ENCODE results near the gene CFAP46. TPM values are rescaled to one million over a fixed set of nuclear protein-coding genes. Genes with fewer than 3 reads are reported as not detected.
"Not testable (repeated sequence)": the region's sequence is repeated elsewhere in the genome, so short reads cannot be mapped to it uniquely, and the experiment has no call there.

The CFAP46 gene
- total RNA-seq, 1 donor from 2014 or later = 1.1 TPM

GRCh38 chr10:132832186-132832969 lies 110.0 kb downstream of the CFAP46 start:
- intact Hi-C loops (cut with DNase I) = loop anchor here (10.0 kb wide), 1 partner anchor 292 kb away; no protein-coding TSS in a partner anchor
- no peak for DNase-seq (ENCODE audit: low spot score)
- no peak for ATAC-seq

- DNase-seq (ENCODE audit: low spot score) (no peak), ATAC-seq (no peak)
- intact Hi-C loops (cut with DNase I) = no loop called here
Observed at GRCh38 chr10:132829403-132829802, 113.0 kb downstream of the CFAP46 start.

- ATAC-seq = no peak
- peak; percentile 46 for DNase-seq (ENCODE audit: low spot score)
- intact Hi-C loops (cut with DNase I) = no loop called here
Observed at GRCh38 chr10:132828681-132829080, 113.7 kb downstream of the CFAP46 start.

GRCh38 chr10:132827861-132828539 lies 114.4 kb downstream of the CFAP46 start:
- ATAC-seq (no peak), DNase-seq (ENCODE audit: low spot score) (no peak)
- intact Hi-C loops (cut with DNase I) = no loop called here

- no peak for DNase-seq (ENCODE audit: low spot score)
- intact Hi-C loops (cut with DNase I) = no loop called here
- no peak for ATAC-seq
Observed at GRCh38 chr10:132827423-132827789, 115.0 kb downstream of the CFAP46 start.

GRCh38 chr10:132826524-132827422 lies 115.6 kb downstream of the CFAP46 start:
- intact Hi-C loops (cut with DNase I) = no loop called here
- DNase-seq (ENCODE audit: low spot score) (peak; percentile 47), ATAC-seq (no peak)

- intact Hi-C loops (cut with DNase I); ATAC-seq; DNase-seq (ENCODE audit: low spot score): not testable (repeated sequence)
Observed at GRCh38 chr10:132825783-132826523, 116.4 kb downstream of the CFAP46 start.

GRCh38 chr10:132820056-132820455 lies 122.3 kb downstream of the CFAP46 start:
- intact Hi-C loops (cut with DNase I) = no loop called here
- ATAC-seq (no peak), DNase-seq (ENCODE audit: low spot score) (no peak)

GRCh38 chr10:132817701-132818211 lies 124.6 kb downstream of the CFAP46 start:
- intact Hi-C loops (cut with DNase I) = no loop called here
- ATAC-seq = no peak

GRCh38 chr10:132816718-132817117 lies 125.7 kb downstream of the CFAP46 start:
- ATAC-seq (no peak), DNase-seq (ENCODE audit: low spot score) (no peak)
- intact Hi-C loops (cut with DNase I) = no loop called here

More at GRCh38 chr10:132817701-132818211, 124.6 kb downstream of the CFAP46 start:
- DNase-seq (ENCODE audit: low spot score) = peak; percentile 42

GRCh38 chr10:132815168-132815857 lies 127.1 kb downstream of the CFAP46 start:
- no peak for ATAC-seq
- no peak for DNase-seq (ENCODE audit: low spot score)
- intact Hi-C loops (cut with DNase I) = no loop called here

GRCh38 chr10:132814469-132814856 lies 127.9 kb downstream of the CFAP46 start:
- no peak for ATAC-seq
- peak; percentile 43 for DNase-seq (ENCODE audit: low spot score)
- intact Hi-C loops (cut with DNase I) = no loop called here

GRCh38 chr10:132813560-132814468 lies 128.6 kb downstream of the CFAP46 start:
- intact Hi-C loops (cut with DNase I) = no loop called here
- DNase-seq (ENCODE audit: low spot score) = peak; percentile 39
- no peak for ATAC-seq

- no peak for ATAC-seq
- intact Hi-C loops (cut with DNase I) = no loop called here
Observed at GRCh38 chr10:132813001-132813401, 129.4 kb downstream of the CFAP46 start.

GRCh38 chr10:132812520-132812919 lies 129.8 kb downstream of the CFAP46 start:
- ATAC-seq = no peak
- intact Hi-C loops (cut with DNase I) = no loop called here
- peak; percentile 47 for DNase-seq (ENCODE audit: low spot score)

More at GRCh38 chr10:132813001-132813401, 129.4 kb downstream of the CFAP46 start:
- no peak for DNase-seq (ENCODE audit: low spot score)

GRCh38 chr10:132811891-132812481 lies 130.4 kb downstream of the CFAP46 start:
- DNase-seq (ENCODE audit: low spot score) (peak; percentile 44), ATAC-seq (no peak)
- intact Hi-C loops (cut with DNase I) = no loop called here
